ENCODE results near the gene PDIA4. TPM values are rescaled to one million over a fixed set of nuclear protein-coding genes. Genes with fewer than 3 reads are reported as not detected.

Gene PDIA4
- total and polyA plus RNA-seq, 2 of the 8 experiments (the other 6 are each of a cell fraction or from before 2014, with no cell fraction given) = 119 to 303 TPM

- TF ChIP-seq RXRA (IDR thresholded peaks at IDR 0.05; ENCODE audit: insufficient read depth, low read depth, low read length) = no peak
- TF ChIP-seq HDAC2 (IDR thresholded peaks at IDR 0.05; ENCODE audit: borderline replicate concordance in 1 of 2, low read depth in 2 of 2, low read length in 2 of 2) = no peak
These were observed 1.2 kb downstream of the PDIA4 start (continued) for GRCh38 chr7:149027055-149027454.
